Stimulated activated CD8-positive, alpha-beta memory T cell treated with anti-CD3 and anti-CD28 coated beads, Interleukin-7, amount 100 ng/mL, for 4 hours (primary cell): ENCODE data around the gene ADAMTS4.

Source experiments
- DNase-seq, 2 donors: peaks; one replicate each; pipeline ENCODE4 v3.0.0-alpha.2; 2020; ENCODE audit warnings: low read depth in 2 of 2

Gene ADAMTS4

GRCh38 chr1:161196111-161196510 lies 2.7 kb downstream of the ADAMTS4 start:
- DNase-seq: no peak

GRCh38 chr1:161195171-161195570 lies 3.7 kb downstream of the ADAMTS4 start:
- no peak for DNase-seq

DNA sequence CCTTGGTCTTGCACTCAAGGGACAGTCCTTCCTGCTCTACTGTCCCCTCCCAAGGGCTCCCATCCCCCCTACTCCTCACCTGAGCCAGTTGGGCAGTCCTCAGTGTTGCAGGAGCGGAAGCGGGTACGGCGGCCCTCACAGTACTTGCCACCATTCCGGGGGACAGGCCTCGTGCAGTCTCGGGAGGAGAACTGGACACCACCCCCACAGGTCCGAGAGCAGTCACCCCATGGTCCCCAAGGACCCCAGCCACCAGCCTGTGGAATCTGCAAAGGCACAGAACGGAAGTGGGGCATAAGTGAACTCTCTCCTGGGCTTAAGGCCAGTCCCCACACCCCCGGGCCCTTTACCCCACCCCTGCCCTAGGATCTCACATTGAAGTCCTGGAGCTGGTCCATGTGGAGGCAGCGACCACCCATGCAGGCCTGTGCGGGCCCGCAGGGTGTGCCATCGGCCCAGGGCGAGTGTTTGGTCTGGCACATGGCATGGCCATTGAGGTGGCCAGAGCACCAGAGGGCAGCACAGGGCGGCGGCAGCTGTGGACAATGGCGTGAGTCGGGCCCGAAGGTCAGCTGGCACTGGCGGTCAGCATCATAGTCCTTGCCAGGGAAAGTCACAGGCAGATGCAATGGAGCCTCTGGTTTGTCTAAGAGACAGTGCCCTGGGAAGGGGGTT lies 5.2 kb downstream of the ADAMTS4 start:
- DNase-seq: no peak

GRCh38 chr1:161192476-161193465 lies 6.1 kb downstream of the ADAMTS4 start:
- DNase-seq: peak in 1 of 2 donors; percentile 42

DNA sequence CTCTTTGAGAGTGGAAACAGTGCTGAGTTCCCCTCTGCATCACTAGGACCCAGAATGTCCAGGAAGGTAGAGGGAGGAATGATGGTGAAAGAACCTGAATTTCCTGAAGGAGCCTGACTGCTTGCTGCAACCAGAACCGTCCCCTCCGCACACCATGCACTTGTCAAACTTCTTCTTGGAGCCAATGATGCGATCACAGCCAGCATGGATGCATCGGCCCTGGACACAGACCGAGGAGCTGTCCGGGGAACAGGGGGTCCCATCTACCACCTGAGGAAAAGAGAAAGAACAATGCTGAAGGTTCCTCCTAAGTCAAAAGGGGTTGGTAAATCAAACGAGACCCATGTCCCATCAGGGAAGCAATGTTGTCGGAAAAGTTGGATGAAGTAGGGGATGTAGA lies 6.9 kb downstream of the ADAMTS4 start:
- no peak for DNase-seq

- DNase-seq: no peak
Measured at GRCh38 chr1:161190962-161191521, 7.8 kb downstream of the ADAMTS4 start.

GRCh38 chr1:161189036-161189435 lies 9.8 kb downstream of the ADAMTS4 start:
- no peak for DNase-seq

DNA sequence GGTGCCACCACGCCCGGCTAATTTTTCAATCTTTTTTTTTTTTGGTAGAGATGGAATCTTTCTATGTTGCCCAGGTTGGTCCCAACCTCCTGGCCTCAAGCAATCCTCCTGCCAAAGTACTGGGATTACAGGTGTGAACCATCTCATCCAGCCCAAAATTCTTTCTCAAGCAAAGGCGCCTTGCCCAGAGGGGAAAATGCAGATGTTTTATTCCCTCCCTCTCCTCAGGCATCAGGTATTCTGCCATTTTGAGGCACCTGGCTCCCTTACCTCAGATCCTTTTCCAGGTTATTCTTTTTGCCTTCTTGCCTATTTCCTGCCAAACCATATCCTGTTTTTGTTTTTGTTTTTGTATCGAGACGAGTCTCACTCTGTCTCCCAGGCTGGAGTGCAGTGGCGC lies 10.5 kb downstream of the ADAMTS4 start:
- DNase-seq: no peak

- DNase-seq: no peak
Measured at GRCh38 chr1:161187311-161187710, 11.5 kb downstream of the ADAMTS4 start.

DNA sequence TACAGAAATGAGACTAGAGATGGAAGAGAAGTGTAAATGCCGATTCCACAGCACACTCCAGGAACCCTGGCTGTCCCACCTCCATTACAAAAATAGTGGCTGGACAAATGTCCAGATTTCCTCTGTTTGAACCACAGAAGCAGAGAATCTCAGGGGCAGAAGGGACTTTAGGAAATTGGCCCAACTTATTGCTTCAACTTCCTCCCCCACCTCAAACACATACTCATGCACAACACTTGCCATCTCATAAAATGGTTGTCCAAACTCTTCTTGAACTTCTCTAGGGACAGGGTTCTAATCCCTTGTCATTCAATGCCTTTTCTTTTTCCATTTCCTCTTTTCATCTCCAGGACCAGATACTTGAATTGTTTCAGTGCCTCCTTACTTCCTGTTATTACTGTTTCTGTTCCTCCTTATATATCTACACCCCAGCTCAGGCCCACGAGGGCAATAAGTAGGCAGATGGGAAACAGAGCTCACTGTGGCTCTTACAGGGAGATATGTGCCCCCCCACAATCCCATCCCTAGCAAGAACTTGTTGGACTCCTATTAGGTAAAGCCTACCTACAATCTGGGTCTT lies 13.0 kb downstream of the ADAMTS4 start:
- DNase-seq: no peak

DNA sequence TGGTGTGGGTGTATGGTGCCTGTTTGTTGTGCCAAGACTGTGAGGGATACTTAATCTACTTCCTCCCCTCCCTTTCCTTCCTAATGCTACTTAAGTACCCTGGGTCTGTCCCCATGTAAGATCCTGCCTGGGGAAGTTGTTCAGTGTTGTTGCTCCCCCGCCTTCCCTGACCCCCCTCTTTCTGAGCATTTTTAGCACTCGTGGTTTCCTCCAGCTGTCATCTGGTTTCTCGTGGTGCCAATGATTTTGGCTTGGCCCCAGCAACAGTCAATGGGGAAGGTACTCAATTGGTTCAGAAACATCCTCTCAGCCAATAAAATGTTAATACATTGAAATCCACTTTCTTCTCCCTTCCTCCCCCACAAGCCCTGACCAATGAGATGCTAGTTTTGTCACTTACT lies 13.6 kb downstream of the ADAMTS4 start:
- DNase-seq: peak; percentile 55 to 64

DNA sequence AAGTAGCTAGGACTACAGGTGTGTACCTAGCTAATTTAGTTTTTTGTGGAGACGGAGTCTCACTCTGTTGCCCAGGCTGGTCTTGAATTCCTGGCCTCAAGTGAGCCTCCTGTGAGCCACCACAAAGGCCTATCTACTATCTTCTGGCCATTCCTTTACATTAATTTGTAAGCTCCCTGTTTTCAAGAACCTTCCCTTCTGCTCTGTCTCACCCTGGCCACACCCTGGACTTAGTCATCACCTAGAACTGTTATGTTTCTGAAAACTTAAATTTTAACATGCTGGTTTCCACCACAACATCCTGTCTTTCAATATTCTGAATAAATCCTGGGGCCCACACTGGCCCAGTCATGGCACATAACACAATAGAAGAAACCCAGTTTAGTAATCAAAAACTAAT lies 16.6 kb downstream of the ADAMTS4 start:
- DNase-seq: peak; percentile 48 to 56

GRCh38 chr1:161180639-161181038 lies 18.2 kb downstream of the ADAMTS4 start:
- no peak for DNase-seq

DNA sequence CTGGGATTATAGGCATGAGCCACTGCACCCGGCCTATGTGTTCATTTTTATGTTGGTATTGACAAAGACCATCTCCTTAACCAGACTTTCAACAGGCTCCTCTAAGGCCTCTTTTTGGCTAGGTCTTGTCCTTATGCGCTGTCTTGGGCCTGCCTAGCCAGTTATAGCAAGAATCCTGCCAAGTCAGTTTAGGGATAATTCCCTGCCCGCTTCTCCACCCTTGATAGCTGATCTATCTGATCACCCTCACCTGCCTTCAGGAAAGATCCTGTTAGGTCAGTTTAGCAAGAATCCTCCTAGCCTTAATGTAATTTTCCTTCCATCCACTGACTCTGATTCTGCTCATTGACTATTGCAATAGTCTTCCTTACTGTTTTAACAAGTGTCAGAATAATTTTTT lies 19.2 kb downstream of the ADAMTS4 start:
- DNase-seq: no peak

- DNase-seq: no peak
Measured at GRCh38 chr1:161177936-161178244, 21.0 kb downstream of the ADAMTS4 start.

GRCh38 chr1:161177112-161177935 lies 21.5 kb downstream of the ADAMTS4 start, which contains the start of gene B4GALT3:
TSS of gene B4GALT3 (minus strand) at chr1:161177507. CDS start at chr1:161176060, 1,447 bp downstream.
- DNase-seq: peak; percentile 87 to 91

DNA sequence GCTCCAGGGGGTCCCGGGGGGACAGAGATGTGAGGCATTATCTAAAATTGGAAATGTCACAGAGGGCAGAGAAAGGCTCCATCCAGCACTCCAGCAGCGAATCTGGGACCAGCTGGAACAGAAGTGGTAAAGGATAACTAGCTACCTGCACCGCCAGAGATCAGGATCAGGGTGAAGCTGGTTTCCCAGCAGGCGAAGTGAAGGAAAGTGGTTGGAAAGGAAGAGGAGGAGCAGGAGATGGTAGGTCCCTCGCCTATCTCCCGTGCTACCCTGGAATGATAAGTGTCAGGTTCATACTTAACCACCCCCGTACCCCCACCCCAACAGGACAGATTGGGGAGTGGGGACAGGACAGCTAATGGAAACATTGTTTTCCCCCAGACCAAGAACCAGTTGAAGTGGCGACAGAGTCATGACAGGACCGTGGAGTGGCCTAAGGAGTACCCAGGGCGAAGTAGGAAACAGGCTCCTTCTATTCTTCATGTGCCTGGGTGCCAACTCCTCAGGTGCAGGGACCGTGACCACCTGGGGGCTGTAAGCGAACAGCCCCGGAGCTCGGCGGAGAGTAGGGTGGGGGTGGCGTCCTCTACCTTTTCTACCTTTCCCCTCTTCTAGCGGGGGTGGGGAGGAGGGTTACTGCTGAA lies 22.3 kb downstream of the ADAMTS4 start:
- DNase-seq: no peak

DNA sequence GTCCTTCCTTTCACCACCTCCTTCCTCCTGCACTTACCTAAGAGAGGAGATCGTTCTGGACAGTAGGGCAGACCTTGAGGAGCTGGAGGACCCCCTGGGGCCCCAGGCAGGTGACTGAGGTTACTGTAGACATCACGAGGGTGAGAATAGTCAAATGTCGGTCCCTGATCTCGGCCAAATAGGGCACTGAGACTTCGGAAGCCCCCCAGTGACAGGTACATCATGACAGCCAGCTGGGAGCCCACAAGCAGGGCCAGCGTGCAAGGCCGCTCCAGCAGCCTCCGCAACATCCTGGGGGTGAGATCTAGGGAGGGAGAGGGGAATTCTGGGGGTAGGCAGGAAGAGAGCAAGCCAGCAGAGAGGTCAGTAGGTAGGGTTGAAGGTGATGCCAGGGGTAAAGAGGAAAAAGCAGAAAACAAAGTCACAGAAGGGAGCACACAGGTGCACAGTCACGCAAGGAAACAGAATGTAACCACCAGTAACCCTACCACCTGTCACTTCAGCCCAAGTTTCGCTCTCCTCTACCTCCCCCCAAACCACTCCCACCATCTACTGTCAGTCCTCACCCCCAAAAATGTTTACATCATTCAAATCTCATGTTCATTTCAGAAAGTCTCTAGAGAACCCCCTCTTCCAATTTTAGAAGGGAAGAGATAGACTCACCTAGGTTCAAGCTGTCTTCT lies 22.9 kb downstream of the ADAMTS4 start:
- DNase-seq: no peak

DNA sequence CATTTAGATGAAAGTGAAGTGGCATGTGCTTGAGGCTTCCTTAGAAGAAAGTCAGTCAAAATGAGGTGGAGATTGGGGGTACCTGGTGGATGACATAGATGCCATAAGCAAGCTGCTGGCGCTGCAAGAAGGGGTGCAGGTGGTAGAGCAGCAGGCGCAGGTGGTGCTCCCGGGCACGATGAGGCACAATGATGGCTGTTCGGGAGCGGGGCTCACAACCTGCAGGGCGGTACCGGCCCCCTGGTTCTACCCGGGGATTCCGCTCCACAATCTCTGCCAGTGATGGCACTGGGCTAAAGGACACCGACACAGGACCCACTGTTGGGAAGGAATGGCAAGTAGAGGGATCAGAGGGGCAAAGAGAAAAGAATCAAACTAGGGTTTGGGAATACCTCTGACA lies 23.9 kb downstream of the ADAMTS4 start:
- no peak for DNase-seq

- no peak for DNase-seq
Measured at GRCh38 chr1:161173711-161174110, 25.1 kb downstream of the ADAMTS4 start.
